Erythroblast (primary cell): Measurements from ENCODE around the gene CORO2B.

Experiments
- GATA1 ChIP-seq: IDR thresholded peaks from 2 replicates; pipeline ENCODE4 v1.6.1; 2011; ENCODE audit warnings: low read depth, mild to moderate bottlenecking, control low read depth, low read length, moderate library complexity
- POLR2A ChIP-seq: IDR thresholded peaks from 2 replicates; pipeline ENCODE4 v1.6.1; 2011; ENCODE audit warnings: mild to moderate bottlenecking, low read length

DNA sequence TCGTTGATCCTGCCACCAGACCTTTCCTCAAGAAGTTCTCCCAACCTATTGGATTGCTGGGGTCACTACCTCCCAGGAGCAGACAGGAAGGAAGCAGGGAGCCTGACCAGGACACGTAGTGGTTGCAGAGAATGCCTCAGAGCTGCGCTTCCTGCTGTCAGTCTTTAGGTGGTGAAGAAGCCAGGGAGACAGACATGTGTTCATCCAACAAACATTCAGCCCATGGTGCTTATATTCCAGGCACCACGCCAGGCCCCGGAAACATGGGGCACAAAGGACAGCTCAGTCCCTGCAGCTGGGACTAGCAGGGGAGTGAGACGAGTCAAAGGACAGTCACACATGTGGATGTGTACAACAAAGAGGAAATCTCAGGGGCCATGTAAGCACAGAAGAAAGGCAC lies 26.0 kb upstream of the CORO2B start:
- TF ChIP-seq POLR2A (no peak), GATA1 (no peak)
